HG02798 (cell line): ENCODE data around the gene DGKI.
A peak's percentile ranks its signal among the peaks of the same experiment; 100 is the strongest.
"Not testable (repeated sequence)": the region's sequence is repeated elsewhere in the genome, so short reads cannot be mapped to it uniquely, and the experiment has no call there.

Experiments
- ATAC-seq: cut with Tn5 transposase; IDR thresholded peaks from one replicate; pipeline ENCODE4 v1.9.1; 2021; ENCODE audit warnings: mild to moderate bottlenecking; ENCODE audit not compliant: unreplicated experiment, poor library complexity

DGKI gene

DNA sequence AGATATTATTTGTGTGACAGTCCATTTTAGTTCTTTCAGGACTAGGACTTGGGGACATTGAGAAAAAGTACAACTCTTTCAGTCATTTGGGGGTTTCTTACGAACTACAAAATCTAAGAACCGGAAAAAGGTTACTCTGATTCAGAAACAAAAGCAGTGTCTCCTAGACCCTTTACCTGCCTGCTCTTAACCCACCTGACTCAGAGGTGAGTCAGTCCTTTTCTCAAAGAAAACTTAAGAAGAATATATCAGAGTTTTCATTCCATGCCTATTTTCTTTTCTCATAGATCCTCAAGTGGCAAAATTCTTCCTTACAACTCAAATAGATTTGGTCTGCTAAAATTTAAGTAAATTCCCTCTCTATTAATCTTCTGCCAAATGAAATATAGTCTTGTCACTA lies 388.4 kb downstream of the DGKI start:
- no peak for ATAC-seq

DNA sequence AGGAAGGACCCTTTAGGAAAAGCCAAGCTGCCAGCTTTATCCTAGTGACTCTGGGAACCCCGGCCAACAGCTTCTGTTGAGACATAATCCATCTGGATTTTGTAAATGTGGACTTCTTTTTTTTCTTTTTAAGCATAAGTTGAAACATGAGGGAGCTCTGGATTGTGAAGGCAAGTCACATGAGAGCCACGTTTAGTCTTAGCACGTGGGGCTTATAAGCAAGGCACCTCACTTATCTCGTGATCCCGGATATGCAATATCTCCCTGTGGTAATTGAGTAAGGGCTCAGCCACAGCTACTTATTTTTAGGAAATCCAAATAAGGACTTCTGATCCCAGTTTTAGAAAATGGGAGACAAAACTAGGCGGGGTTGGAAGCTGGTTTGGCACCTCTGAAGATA lies 392.0 kb downstream of the DGKI start:
- no peak for ATAC-seq

DNA sequence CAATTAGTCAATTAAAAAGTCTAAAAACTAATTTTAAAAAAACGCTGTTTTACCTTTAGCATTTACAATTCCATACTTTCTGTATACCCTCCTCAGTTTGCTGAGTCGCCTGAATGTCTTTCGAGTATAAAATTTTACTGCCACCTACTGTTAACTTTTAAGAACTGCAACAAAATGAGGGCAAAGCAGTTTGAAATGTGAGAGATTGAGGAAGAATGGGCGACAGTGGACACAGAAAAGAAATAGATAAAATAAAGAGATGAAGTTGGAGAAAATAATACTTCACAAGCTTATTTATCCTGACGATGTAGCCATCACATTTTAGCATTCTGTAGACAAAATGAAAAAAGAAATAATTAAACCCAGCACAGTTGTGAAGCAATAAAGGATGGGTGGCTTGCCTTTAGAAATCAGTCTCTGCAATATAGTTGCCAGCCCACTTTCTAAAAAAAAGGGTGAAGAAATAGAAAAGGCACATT lies 392.5 kb downstream of the DGKI start:
- peak; percentile 78 for ATAC-seq

DNA sequence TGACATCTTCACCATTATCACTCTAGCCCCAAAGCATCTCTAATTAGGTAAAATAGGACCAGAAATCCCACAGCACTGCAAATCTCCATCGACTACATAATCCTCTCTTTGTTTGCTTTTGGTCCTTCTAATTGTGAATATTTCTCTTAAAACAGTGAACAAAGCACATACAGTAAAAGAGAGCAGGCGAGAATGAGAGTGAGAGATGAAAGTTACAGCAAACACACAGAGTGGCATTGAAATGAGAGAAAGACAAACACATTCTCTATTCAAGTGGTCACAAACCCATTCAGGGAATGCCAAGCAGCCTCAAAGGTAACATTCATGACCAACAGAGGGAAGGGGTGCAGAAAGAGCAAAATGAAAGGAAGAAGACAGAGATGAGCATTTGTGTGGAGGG lies 393.4 kb downstream of the DGKI start:
- ATAC-seq: no peak

DNA sequence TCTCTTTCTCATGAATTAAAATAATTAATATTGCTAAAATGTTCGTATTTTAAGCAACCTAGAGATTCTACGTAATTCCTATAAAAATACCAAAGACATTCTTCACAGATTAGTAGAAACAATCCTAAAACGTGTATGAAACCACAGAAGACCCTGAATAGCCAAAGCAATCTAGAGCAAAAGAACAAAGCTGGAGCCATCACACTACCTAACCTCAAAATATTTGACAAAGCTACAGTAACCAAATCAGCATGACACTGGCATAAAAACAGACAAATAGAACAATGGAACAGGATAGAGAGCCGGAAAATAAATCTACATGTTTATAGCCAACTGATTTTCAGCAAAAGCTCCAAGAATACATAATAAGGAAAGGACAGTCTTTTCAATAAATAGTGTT lies 397.8 kb downstream of the DGKI start:
- ATAC-seq: no peak

DNA sequence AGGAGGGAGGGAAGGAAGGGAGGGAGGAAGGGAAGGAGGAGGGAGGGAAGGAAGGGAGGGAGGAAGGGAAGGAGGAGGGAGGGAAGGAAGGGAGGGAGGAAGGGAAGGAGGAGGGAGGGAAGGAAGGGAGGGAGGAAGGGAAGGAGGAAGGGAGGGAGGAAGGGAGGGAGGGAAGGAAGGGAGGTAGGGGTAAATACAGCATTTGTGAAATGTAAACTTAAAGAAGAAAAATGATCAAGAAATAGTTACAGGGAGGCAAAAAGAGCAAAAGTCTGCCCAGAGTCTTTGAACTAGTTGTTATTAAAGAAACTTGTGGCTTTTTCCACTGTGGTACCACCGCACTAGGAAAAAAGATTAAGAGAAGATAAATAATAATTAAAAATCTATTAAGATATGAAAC lies 398.2 kb downstream of the DGKI start:
- not testable (repeated sequence) for ATAC-seq

DNA sequence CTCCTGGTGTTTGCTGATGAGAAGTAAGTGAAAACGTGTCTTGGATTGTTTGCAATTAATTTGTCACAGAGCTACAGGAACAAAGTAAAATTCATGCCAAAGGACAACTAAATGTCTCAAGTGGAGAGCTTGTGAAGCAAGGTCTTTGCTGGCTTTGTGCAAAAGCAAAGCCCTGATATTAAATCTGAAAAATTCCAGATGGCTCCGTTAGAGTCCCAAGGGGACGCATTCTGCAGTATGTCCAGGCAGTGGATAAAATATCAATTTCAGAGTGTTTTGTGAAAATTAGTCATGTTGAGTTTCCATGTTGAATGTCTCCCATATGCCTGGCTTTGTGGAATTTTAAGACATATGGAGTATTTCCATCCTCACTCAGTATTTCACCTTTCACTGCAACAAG lies 400.7 kb downstream of the DGKI start:
- ATAC-seq: no peak

DNA sequence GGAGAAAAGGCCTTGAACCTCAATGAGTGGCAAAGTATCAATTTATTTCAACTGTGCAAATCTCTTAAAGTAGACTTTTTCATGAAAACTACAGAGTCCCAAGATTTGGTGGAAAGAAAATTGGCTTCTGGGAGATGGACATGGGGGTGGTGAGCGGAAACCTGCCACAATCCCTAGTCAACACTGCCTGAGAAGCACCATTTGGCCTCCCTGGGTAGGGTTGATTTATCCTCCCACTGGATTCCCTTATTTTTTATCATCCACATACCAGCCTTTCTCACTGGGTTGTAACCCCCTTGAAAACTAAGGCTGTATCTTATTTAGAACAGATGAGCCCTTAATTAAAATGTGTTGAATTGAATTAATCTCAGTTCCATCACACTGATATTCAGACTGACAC lies 401.5 kb downstream of the DGKI start:
- ATAC-seq: no peak

DNA sequence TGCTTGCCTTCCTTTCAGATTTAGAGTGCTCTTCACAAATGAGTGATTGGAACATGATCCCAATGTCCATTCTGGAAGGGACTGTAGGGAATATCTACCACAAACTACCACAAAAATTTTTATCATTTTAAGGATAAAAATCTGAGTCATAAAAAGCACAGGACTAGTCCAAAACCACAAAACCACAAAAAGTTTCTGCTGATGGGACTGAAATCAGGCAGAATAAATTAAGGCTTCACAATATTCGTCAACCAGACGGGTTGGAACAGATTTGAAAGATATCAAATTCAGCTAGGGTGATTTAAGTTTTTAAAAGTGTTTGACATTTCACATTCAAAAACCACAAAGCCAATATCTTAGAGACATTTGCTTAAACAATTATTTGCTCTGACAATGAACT lies 403.2 kb downstream of the DGKI start:
- ATAC-seq: no peak

DNA sequence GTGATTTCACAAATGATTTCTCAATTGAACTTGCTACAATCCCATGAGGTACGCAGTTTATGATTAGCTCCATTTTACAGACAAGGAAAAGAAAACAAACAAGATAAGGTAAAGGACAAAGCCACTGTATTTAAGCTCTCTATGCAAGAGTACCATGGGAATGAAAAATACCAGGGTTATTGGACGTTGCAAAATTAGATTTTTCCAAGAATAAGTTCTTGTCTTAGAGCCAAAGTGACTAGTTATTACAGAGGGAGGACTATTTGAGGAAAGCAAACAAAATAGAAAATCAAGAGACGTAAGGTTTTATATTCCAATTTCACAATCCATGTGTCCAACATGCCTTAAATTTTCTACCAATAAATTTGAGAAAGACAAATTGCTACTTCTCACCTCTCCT lies 405.3 kb downstream of the DGKI start:
- ATAC-seq: no peak

DNA sequence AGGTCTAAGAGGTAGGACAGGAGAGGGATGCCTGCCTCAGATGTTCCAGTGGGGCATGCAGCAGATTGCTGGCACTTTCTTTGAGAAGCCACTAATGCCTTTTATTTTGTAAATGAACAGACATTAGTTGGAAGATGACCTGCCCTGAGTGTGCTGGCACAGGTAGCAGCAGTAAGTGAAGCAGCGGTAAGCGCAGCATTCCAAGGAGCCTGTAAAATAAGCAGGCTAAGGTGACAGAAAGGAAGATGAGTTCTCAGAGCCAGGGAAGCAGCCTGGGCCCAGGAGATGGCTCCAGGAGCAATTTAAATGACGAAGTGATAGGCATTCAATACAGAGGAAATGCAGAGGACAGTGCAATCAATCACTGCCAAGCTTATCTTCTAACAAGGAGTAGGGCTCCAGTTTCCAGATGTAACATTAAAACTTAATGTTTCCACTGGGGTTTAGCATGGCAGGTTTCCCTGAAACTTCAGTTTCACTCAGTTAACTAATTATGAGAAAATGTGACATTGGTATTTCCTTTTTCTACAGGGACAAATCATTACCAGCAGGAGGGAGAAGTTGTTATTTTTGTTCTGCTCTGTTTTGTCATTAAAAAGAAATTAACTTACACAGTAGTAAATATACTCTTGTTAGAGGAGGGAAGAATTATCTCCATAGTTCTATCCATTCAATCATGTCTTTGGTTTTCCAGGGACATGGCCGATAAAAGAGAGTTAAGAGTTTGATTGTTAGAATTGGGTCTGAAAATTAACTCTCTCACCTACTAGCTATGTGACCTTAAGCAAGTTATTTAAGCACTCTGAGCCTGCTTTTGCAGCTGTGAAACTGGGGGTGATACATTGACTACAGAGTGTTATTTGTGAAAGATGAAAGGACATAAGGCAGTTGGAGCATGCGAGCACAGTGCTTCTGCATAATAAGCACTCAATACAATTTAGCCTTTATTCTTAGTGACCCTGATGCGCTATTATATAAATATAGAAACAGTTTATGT lies 406.6 kb downstream of the DGKI start:
- ATAC-seq: no peak

DNA sequence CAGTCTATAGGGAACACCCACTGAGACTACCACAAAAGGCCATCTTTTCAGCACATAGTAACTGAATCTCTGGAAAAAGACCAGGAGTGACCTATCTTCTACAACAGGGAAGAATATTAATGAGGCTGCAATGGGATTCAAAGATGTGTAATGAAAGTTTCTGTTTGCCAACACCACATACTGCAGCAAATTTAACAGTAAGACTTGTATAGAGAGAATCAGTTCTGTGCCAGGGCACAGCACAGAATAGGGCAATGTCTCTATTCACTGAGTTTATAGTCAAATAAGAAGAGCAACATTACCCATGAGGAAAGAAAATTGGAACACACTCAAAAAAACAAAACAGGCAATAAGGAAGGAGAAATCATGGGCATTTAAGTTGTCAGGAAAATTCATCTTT lies 411.8 kb downstream of the DGKI start:
- ATAC-seq: no peak

DNA sequence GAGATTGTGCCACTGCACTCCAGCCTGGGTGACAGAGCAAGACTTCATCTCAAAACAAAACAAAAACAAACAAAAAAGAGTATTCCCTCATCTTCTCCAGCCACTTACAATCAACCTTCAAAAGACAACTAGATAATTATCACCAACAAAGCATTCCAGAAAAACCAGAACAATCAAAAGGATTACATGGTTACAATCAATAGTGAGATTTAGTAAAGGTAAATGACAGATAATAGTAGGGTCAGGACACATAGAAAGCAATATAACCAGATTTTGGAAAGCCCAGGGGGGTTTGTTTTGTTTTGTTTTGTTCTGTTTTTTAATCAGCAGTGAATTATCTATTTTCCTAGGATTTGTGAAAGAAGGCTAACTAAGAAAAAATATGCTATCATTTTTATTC lies 412.2 kb downstream of the DGKI start:
- ATAC-seq: no peak

DNA sequence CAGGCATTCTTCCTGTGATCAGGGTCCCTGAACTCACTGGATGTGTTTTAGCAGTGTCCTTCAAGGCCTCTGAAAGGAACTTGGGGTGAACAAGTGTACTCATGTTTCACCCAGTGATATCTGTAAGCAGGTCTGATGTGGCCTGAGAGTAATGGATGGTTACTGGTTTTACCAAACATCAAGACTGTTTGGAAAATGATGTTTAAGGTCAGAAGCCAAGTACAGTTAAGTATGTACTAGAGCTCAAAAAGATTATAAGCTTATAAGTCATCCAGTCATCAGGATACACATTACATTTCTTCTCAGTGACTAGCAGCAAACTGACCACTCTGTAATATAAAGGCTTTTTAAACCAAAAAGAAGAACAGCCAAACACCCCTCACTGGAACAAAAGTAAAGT lies 423.5 kb downstream of the DGKI start:
- ATAC-seq: no peak

DNA sequence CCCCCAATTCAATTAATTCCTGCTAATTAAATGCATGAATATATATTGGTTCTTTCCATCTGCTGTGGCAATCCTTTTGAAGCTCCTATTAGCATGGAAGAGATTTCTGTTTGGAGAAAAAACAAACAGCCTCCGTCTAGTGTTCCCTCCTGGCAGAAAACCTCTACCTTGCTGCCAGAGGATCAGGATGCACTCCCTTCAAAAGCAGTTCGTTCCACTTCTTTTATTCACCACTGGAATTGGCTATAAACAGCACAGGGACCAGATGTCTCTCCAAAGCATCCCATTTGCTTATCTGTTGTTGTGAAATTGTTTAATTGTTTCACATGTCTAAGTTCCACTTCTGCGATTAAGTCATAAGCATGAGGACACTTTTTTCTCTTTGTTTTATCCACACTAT lies 425.4 kb downstream of the DGKI start:
- ATAC-seq: no peak

DNA sequence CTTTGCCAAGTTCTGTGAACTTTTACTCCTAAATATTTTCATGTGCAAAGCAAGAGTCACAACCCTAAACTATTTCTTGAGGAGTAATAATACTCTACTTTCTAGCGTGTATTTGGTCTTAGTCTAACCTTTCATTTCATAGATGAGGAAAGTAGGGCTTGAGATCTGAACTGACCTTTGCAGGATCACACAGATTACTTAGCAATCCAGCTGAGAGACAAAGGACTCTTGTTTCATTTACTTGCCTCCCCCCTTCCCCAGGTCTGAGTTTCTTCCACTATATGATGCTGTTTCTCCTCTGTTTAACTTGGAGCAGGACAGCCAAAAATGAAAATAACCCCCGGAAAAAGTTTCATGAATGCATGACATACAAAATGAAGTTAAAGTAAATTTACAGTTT lies 427.9 kb downstream of the DGKI start:
- ATAC-seq: no peak

DNA sequence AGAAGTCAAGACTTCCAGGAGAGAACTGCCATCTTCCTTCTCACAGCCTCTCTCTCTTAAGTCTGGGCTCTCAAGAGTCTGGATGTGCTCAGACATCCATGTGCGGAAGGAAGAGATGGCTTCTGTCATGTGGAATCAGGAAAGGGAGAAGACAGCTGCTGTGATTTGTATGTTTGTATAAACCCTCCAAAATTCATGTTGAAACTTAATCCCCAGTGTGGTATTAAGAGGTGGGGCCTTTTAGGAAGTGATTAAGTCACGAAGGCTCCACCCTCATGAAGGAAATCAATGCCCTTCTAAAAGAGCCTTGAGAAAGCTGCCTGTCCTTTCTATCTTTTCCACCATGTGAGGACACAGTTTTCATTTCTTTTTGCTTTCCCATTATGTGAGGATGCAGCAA lies 429.3 kb downstream of the DGKI start:
- no peak for ATAC-seq

DNA sequence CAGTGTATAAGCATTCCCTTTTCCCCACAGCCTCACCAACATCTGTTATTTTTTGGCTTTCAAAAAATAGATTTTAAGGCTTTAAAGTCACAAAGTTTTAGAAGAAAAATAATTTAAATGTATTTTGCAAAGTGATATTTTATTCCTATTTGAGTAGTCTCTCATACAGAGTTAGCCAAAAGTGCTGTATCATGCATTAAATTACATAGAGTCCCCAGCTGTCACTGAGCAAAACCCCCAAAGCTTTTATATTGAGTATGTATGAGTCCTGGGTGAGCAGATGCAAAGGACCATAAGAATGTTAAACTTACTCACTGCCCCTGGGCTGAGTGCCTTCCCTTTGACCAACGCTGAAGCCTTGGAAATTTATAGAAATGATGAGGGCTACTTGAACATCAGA lies 432.9 kb downstream of the DGKI start:
- no peak for ATAC-seq

DNA sequence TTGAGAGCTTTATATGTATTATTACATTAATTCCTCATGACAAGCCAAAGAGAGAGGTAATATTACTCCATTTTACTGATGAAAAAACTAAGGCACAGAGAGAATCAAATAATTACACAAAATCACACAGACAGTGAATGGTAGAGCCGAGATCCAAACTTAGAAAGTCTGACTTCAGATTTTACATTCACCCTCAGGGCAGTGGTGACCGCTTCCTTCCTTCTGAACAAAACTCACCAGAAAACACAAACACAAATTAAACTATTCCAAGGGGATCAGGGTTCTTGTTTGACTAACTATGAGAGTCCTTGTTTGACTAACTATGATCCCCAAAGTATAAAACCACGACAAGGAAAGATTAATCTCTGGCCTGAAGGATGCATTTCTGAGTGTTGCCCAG lies 435.3 kb downstream of the DGKI start:
- no peak for ATAC-seq

DNA sequence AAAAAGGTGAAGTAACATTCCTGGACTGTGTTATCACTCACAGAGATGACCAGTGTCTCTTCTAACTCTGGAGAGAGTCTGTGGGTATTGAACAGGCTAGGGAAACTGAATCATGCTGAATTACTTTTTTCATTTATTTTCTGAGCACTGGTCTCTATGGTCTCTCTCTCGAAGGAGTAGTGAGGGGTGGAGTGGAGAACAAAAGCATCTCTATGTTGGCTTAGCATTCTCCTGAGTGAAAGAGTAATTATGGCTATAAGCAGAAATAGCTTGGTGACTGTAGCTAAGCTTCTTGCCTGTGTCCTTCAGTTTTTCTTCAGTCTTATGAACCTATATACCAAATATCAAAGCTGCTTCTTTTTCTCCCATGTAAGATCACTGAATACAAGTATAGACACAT lies 438.6 kb downstream of the DGKI start:
- no peak for ATAC-seq

DNA sequence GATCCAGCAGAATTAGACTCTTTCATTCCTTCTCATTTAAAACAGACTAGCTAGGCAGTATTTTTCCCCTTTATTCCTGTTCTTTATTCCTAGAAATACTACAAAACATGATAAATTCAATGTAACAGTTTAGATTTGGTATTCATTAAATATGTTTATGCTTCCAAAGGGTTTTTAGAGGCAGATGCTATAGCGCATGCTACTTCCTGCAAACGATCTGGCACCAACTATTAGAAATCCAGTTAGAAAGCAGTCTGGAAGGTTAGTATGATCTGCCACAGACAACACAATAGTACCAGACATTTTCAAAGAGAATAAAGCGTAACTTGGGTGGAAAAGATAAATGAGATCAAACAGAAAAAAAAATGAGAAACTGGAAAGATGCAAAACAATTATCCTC lies 439.7 kb downstream of the DGKI start:
- ATAC-seq: no peak

DNA sequence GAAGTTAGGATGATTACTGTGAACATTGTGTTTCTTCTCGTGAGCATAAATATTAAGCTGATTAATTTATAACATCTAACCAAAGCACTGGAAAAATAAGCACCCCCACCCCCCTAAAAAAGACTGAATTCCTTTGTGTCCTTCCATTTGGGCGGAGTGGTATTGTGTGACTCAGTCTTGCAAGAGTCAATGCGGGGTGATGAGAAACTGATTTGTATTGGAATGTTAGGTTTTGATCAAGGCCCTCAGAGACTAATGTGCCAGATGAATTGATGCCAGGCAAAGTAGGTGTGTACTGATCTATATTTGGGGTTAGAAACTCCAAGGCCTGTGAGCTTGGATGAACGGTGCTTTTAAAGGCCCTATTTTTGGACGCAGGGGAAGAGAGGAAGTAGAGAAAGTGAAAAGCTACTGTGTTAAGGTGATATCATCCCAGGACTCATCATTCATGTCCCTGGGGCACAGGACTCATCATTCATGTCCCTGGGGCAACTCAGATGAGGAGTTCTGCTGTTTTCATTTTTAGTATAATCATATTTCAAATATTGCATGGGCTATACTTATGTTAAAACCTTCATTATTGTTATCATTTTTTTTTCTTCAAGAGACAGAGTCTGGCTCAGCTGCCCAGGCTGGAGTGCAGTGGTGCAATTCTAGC lies 442.0 kb downstream of the DGKI start:
- ATAC-seq: no peak
